CD14-positive monocyte (primary cell): ENCODE data around the gene NT5DC4. TPM values are rescaled to one million over a fixed set of nuclear protein-coding genes. Genes with fewer than 3 reads are reported as not detected.

Experiments
- DNase-seq, 3 donors: peaks; one replicate each; pipeline ENCODE4 v3.0.0-alpha.2; 2011 to 2022
- H2AFZ ChIP-seq: 2 replicates; pipeline ENCODE4 v1.6.0; 2012; ENCODE audit warnings: mild to moderate bottlenecking, low read depth, low read length, inconsistent platforms; ENCODE audit not compliant: insufficient read depth, poor library complexity, severe bottlenecking
- H3K27ac ChIP-seq, 2 donors: 1 replicate in 1 of 2; 2 replicates in 1 of 2; pipeline ENCODE4 v1.5.1; 2012 to 2013; ENCODE audit warnings: low read length in 2 of 2, control low read depth in 1 of 2, inconsistent platforms in 1 of 2, low read depth in 1 of 2, mild to moderate bottlenecking in 1 of 2
- H3K27me3 ChIP-seq, 2 donors: one replicate each; pipeline versions ENCODE4 v1.6.0 to v1.6.1; 2011 to 2013; ENCODE audit warnings: low read length in 2 of 2; ENCODE audit not compliant: control insufficient read depth in 2 of 2, insufficient read depth in 2 of 2
- H3K36me3 ChIP-seq, 2 donors: replicated peaks in 1 of 2; 1 replicate in 1 of 2; 2 replicates in 1 of 2; pipeline versions ENCODE4 v1.5.1 to v1.6.1; 2012 to 2013; ENCODE audit warnings: low read length in 2 of 2, control low read depth in 1 of 2, inconsistent platforms in 1 of 2, mild to moderate bottlenecking in 1 of 2; ENCODE audit not compliant: insufficient read depth in 2 of 2, control insufficient read depth in 1 of 2
- H3K4me1 ChIP-seq, 2 donors: 1 replicate in 1 of 2; 2 replicates in 1 of 2; pipeline versions ENCODE4 v1.5.1 to v1.6.1; 2012 to 2013; ENCODE audit warnings: low read length in 2 of 2, control low read depth in 1 of 2, inconsistent platforms in 1 of 2, mild to moderate bottlenecking in 1 of 2, moderate library complexity in 1 of 2; ENCODE audit not compliant: insufficient read depth in 2 of 2, control insufficient read depth in 1 of 2
- H3K4me2 ChIP-seq: replicated peaks from 2 replicates; pipeline ENCODE3; 2012; ENCODE audit warnings: low read length, moderate library complexity, mild to moderate bottlenecking; ENCODE audit not compliant: poor library complexity, severe bottlenecking; ENCODE audit errors: extremely low read depth
- H3K4me3 ChIP-seq, 3 experiments: fragments of 200-600 bp in 1 of 3; sonication (generic) in 1 of 3; replicated peaks in 1 of 3; 1 replicate in 2 of 3; 2 replicates in 1 of 3; pipeline ENCODE4 v1.5.1; 2011 to 2013; ENCODE audit warnings: low read length in 3 of 3, mild to moderate bottlenecking in 3 of 3, control low read depth in 2 of 3, low read depth in 2 of 3, inconsistent platforms in 1 of 3, moderate library complexity in 1 of 3
- H3K79me2 ChIP-seq: 2 replicates; pipeline ENCODE4 v1.6.0; 2012; ENCODE audit warnings: mild to moderate bottlenecking, control low read depth, inconsistent platforms, low read length, moderate library complexity; ENCODE audit not compliant: insufficient read depth
- H3K9ac ChIP-seq: 2 replicates; pipeline ENCODE4 v1.6.0; 2017; ENCODE audit warnings: low read length, mild to moderate bottlenecking; ENCODE audit not compliant: insufficient read depth, poor library complexity, severe bottlenecking
- H3K9me3 ChIP-seq, 2 donors: replicated peaks in 1 of 2; 1 replicate in 1 of 2; 2 replicates in 1 of 2; pipeline versions ENCODE4 v1.5.1 to v1.6.1; 2012 to 2013; ENCODE audit warnings: low read length in 2 of 2, control low read depth in 1 of 2; ENCODE audit not compliant: control insufficient read depth in 1 of 2, insufficient read depth in 1 of 2
- H4K20me1 ChIP-seq: 2 replicates; pipeline ENCODE4 v1.6.0; 2012; ENCODE audit warnings: mild to moderate bottlenecking, low read length, control low read depth, moderate library complexity; ENCODE audit not compliant: insufficient read depth
- H3K27ac Mint-ChIP-seq, 7 donors: one replicate each; pipeline ENCODE4 v1.8.0; 2020; ENCODE audit warnings: mild to moderate bottlenecking in 7 of 7, mixed read lengths in 7 of 7, moderate library complexity in 6 of 7, inconsistent platforms in 2 of 7
- H3K27me3 Mint-ChIP-seq, 3 donors: one replicate each; pipeline ENCODE4 v1.8.0; 2021 to 2022; ENCODE audit warnings: low read depth in 3 of 3, mild to moderate bottlenecking in 3 of 3, mixed read lengths in 3 of 3, moderate library complexity in 3 of 3, inconsistent platforms in 1 of 3
- H3K36me3 Mint-ChIP-seq, 2 donors: one replicate each; pipeline ENCODE4 v1.8.0; 2020; ENCODE audit warnings: mixed read lengths in 2 of 2, inconsistent platforms in 1 of 2, mild to moderate bottlenecking in 1 of 2
- H3K4me1 Mint-ChIP-seq: one replicate; pipeline ENCODE4 v1.8.0; 2020; ENCODE audit warnings: mild to moderate bottlenecking, mixed read lengths
- H3K4me3 Mint-ChIP-seq, 2 donors: one replicate each; pipeline ENCODE4 v1.8.0; 2020; ENCODE audit warnings: mild to moderate bottlenecking in 2 of 2, mixed read lengths in 2 of 2, moderate library complexity in 1 of 2
- H3K9me3 Mint-ChIP-seq, 7 donors: one replicate each; pipeline ENCODE4 v1.8.0; 2020 to 2022; ENCODE audit warnings: mixed read lengths in 7 of 7, mild to moderate bottlenecking in 6 of 7, moderate library complexity in 6 of 7, inconsistent platforms in 2 of 7
- WGBS: methylation state at CpG from one replicate; pipeline ENCODE4 v1.1.5; 2013; ENCODE audit warnings: missing lambda C conversion rate; ENCODE audit not compliant: insufficient coverage; 5-methylcytosine and 5-hydroxymethylcytosine counted together
- intact Hi-C, 2 donors: fragments of 100-400 bp; cut with micrococcal nuclease; formaldehyde crosslinking; loops; one replicate each; pipeline versions ENCODE4 v1.15.0 to v1.15.1; 2023
- polyA plus RNA-seq, 3 donors: library from polyadenylated mRNA; depleted of rRNA in 1 of 3; unstranded in 2 of 3; stranded (reverse) in 1 of 3; fragments of 300-500 nt in 2 of 3; fragments of >200 nt in 1 of 3; fragmentation: Illumina TruSeq in 2 of 3; gene quantifications; 1 replicate in 2 of 3; 2 replicates in 1 of 3; pipeline ENCODE4 v1.2.3, GENCODE V29; 2012 to 2021
- TF ChIP-seq, protein P1 (sequence below): fragments of 200-600 bp; IDR thresholded peaks from one replicate; pipeline ENCODE4 v1.8.0; 2022; ENCODE audit warnings: antibody characterized with exemption, mild to moderate bottlenecking

The NT5DC4 gene
- polyA plus RNA-seq, 3 donors, result 2.2 TPM; not detected in 2

- Histone ChIP-seq H3K4me3 (no peak overlapping the region), H3K9me3 (no peaks in the 10 kb centered on the region), H3K9ac (no peak overlapping the region), H3K36me3 (peaks cover 3 to 16% of the 10 kb centered on the region in 2 donors), H3K4me2 (no peak overlapping the region), H3K4me1 (peaks cover 19 to 20% of the 10 kb centered on the region in 2 donors), H3K79me2 (no peaks in the 10 kb centered on the region), H3K27ac (no peak overlapping the region), H3K27me3 (no peaks in the 10 kb centered on the region), H2AFZ (no peak overlapping the region), H4K20me1 (no peaks in the 10 kb centered on the region)
- Mint-ChIP-seq H3K4me1 (peaks cover 16% of the 10 kb centered on the region), H3K27ac (no peak overlapping the region), H3K9me3 (peaks cover 0 to 2% (median 0%) of the 10 kb centered on the region in 7 donors), H3K27me3 (peaks cover 0 to 2% (median 1%) of the 10 kb centered on the region in 3 donors), H3K4me3 (no peak overlapping the region), H3K36me3 (peaks cover 12 to 18% of the 10 kb centered on the region in 2 donors)
- TF ChIP-seq, protein P1, sequence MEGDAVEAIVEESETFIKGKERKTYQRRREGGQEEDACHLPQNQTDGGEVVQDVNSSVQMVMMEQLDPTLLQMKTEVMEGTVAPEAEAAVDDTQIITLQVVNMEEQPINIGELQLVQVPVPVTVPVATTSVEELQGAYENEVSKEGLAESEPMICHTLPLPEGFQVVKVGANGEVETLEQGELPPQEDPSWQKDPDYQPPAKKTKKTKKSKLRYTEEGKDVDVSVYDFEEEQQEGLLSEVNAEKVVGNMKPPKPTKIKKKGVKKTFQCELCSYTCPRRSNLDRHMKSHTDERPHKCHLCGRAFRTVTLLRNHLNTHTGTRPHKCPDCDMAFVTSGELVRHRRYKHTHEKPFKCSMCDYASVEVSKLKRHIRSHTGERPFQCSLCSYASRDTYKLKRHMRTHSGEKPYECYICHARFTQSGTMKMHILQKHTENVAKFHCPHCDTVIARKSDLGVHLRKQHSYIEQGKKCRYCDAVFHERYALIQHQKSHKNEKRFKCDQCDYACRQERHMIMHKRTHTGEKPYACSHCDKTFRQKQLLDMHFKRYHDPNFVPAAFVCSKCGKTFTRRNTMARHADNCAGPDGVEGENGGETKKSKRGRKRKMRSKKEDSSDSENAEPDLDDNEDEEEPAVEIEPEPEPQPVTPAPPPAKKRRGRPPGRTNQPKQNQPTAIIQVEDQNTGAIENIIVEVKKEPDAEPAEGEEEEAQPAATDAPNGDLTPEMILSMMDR, result no peak
- WGBS, result 40% methylated on average over 2 of the region's 4 CpGs
- no peak for DNase-seq
- intact Hi-C loops, result no loop called here
Observed at GRCh38 chr2:112733456-112733855, 12.6 kb downstream of the NT5DC4 start.

DNA sequence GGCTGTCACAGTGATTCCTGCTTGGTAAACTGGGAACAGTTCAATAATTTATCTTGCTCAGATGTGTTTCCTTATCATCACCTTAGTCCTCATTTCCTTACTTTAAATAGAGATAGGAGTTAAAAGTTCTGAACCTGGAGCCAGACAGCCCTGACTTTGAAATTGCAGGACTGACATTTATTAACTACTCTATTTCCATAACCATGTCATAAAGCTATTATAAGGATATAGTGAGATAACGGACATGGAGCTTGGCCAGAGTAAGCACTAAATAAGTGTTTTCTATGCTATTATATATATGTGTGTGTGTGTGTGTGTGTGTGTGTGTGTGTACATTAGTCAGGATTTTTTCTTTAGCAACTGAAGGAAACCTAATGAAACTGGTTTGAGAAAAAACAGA lies 13.1 kb downstream of the NT5DC4 start:
- peaks cover 0 to 2% (median 1%) of the 10 kb centered on the region in 3 donors for H3K27me3 Mint-ChIP-seq
- Histone ChIP-seq H3K27me3 (no peaks in the 10 kb centered on the region), H3K9ac (no peak overlapping the region), H3K27ac (no peak overlapping the region), H3K79me2 (no peaks in the 10 kb centered on the region), H2AFZ (no peak overlapping the region), H3K4me2 (no peak overlapping the region), H3K4me1 (peaks cover 15 to 16% of the 10 kb centered on the region in 2 donors), H3K36me3 (peaks cover 5 to 20% of the 10 kb centered on the region in 2 donors), H4K20me1 (no peaks in the 10 kb centered on the region), H3K9me3 (no peaks in the 10 kb centered on the region), H3K4me3 (no peak overlapping the region)
- H3K4me1 Mint-ChIP-seq, result peaks cover 12% of the 10 kb centered on the region
- no peak overlapping the region for H3K4me3 Mint-ChIP-seq
- no peak overlapping the region for H3K27ac Mint-ChIP-seq
- peaks cover 0 to 2% (median 0%) of the 10 kb centered on the region in 7 donors for H3K9me3 Mint-ChIP-seq
- TF ChIP-seq, protein P1, result no peak
- no CpG with 5 or more reads among the region's 1 CpG for WGBS
- peaks cover 15 to 23% of the 10 kb centered on the region in 2 donors for H3K36me3 Mint-ChIP-seq
- DNase-seq, result no peak
- intact Hi-C loops, result no loop called here
